GM19438 (cell line): ENCODE results near the gene SLC25A11.

Source experiments
- ATAC-seq: cut with Tn5 transposase; IDR thresholded peaks from one replicate; pipeline ENCODE4 v1.9.1; 2021; ENCODE audit warnings: low read depth; ENCODE audit not compliant: unreplicated experiment

SLC25A11 gene

GRCh38 chr17:4966844-4967538 is 27.1 kb upstream of the SLC25A11 start:
- ATAC-seq: peak; percentile 82

- no peak for ATAC-seq
These were observed 25.6 kb upstream of the SLC25A11 start for GRCh38 chr17:4965311-4965986.

DNA sequence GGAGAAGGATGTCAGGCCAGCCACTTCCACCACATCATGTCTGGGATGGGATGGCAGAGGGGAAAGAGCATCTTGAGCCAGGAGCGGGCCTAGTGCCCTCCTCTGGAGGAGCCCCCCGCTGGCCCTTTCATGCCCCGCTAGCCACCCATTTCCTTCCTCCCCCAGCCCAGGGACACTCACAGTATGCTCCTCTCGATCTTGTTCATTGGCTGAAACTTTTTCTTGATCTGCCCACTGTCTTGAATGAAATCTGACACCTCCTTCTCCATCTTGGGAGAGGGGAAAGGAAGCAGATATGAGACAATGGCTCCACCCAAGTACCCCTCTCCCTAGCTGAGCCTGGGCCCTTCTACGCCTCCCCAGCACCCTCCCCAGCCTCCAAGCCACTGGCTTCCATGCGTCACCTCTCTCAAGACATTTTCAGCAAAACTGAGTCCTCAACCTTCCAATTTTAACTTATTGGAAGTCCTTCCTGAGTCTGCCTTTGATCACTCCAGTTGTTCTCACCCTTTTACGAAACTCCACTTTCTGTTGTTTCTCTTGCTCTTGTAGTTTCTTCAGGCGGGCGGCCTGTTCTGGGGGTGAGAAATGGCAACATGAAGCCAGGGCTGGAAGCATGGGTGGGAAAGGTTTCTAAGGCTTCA is 20.6 kb upstream of the SLC25A11 start:
- no peak for ATAC-seq

DNA sequence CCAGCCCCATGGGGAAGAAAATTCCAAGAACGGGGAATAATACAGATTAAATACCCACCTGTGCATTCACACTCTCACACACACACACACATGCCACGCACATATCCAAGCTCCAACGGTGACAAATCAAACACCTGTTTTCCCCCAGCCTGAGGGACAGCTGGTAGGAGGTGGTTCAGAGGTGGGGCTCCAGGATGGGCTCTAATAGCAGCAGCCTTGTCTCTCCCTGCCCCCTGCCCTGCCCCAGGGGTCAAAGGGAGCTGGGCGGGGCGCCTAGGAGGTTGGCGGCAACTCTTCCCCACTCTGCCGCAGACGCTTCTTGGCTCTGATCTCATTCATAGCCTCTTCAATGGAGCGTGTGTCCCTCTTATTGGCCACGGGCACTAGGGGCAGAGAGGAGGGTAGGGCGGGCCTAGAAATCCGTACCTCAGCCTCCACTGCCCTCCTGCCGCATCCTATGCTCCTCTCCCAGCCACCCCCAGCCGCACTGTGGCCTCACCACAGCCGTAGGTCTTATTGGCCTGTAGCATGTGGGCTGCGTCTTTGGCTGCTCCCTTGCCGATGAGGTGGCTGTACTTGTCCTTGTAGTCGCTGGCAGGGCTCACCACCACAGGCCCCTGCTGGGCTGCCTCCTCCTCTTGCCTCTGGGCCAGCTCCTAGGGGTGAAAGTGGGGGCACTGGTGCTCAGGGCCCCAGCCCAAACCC is 19.6 kb upstream of the SLC25A11 start:
- ATAC-seq: no peak

DNA sequence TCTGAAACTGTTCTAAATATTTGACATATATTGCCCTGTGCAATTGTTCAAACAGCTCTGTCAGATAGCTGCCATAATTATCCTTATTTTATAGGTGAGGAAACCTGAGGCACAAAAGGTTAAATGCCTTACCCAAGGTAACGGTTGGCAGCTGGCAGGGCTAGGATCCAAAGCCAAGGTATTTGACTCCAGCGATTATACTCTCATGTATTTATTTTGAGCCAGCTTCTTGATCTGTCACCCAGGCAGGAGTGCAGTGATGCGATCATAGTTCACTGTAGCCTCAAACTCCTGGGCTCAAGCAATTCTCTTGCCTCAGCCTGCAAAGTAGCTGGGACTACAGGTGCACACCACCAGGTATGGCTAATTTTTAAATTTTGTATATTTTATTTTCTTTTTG is 18.3 kb upstream of the SLC25A11 start:
- ATAC-seq: no peak

GRCh38 chr17:4956493-4957061 is 16.7 kb upstream of the SLC25A11 start:
- no peak for ATAC-seq

DNA sequence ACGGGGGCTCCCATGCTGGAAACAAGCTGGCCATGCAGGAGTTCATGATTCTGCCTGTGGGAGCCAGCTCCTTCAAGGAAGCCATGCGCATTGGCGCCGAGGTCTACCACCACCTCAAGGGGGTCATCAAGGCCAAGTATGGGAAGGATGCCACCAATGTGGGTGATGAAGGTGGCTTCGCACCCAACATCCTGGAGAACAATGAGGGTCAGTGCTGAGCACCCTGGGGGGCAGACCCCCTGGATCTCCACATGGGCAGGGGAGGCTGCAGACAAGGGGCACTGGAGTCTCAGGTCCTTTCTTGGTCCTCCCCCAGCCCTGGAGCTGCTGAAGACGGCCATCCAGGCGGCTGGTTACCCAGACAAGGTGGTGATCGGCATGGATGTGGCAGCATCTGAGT is 15.2 kb upstream of the SLC25A11 start:
- ATAC-seq: no peak

DNA sequence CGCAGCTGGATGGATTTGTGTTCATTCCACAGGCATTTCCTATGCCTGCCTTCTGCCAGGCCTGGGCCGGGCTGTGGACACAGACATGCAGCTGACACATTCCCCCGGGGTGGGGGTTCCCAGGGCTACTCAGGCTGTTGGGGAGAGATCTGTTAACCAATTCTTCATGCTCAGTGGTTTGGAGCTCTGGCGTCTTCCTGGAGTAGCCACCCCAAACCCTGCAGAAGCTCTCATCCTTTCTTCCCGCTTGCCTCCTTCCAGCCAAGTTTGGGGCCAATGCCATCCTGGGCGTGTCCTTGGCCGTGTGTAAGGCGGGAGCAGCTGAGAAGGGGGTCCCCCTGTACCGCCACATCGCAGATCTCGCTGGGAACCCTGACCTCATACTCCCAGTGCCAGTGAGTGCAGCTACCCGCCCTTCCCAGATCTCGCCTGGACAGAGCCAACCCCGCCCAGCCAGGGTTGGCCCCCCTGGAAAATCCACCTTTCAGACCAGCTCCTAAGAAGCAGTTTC is 13.7 kb upstream of the SLC25A11 start:
- ATAC-seq: no peak

DNA sequence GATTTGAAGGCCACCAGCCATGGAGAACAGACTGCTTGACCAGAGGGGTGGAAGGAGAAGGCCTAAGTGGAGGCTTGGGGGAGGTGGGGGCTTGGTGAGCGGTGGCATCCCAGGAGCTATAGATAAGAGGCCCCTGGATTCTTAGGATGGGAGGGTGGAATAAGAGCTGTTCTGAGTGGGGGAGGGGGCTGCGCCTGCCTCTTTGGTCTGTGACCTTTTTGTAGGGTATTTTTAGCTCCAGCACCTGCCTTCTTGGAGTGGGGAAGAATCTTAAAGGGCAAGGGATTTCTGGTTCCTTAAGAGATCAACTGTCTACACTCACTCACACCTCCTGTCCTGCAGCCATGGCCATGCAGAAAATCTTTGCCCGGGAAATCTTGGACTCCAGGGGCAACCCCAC is 11.6 kb upstream of the SLC25A11 start:
- ATAC-seq: no peak

DNA sequence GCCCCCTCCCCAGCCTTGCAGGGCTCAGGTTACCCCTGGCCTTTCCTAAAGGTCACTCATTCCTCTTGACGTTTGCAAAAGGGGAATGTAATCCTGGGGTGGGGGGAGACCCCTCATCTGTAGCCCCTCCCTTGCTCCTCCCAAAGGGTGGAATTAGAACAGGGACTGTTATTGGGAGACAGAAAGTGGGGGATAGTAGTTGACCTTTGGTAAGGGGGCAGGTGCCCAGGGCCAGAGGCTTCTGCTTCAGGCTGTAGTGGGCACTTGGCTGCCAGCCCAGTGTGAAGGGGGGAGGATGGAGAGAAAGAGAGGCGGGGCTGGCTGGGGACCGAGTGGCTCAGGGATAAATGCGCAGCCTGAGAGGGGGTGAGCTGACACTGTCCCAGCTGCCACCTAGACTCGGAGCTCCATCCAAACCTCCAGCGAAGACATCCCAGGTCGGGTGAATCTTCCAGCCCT is 10.9 kb upstream of the SLC25A11 start, which contains the start of gene ENO3:
TSS of gene ENO3 (plus strand) at position 374 of the 459 bp plus-strand sequence. CDS start 711 bp downstream, outside the sequence.
- no peak for ATAC-seq

- ATAC-seq: no peak
These were observed 10.4 kb upstream of the SLC25A11 start for GRCh38 chr17:4950075-4950745.

DNA sequence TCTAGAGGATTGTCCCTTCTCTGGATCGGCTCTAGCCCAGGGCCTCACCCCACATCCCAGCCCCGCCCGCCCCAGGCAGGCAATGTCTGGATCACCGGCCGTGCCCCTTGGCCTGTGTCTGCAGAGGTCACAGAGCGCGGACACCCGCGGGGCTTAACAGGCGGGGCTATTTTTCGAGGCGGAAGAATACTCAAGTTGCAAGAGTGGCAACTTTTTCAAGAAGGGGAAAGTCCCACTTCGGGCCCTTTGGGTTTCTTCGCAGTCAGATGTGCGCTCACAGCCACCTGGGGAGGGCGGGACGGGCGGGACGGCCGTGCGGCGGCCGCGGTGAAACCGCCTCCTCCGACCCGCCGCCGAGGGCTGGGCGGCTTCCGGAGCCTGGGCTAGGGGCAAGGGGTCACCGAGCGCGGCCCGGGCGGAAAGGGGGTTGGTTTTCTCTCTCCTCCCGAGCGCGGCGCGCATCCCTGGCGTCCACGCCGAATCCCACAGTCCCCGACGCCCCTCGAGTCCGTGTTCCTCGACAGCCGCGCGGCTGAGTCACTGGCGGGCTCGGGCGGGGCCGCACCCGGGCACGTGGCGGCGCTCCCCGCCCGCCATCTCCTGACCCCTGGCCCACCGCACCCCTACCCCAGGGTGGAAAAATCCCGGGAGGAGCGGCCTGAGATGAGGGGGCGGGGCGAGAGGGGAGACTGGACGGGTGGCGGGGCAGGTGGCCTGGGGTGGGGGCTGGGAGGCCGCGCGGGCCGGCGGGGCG is 9.7 kb upstream of the SLC25A11 start:
- ATAC-seq: peak; percentile 27

DNA sequence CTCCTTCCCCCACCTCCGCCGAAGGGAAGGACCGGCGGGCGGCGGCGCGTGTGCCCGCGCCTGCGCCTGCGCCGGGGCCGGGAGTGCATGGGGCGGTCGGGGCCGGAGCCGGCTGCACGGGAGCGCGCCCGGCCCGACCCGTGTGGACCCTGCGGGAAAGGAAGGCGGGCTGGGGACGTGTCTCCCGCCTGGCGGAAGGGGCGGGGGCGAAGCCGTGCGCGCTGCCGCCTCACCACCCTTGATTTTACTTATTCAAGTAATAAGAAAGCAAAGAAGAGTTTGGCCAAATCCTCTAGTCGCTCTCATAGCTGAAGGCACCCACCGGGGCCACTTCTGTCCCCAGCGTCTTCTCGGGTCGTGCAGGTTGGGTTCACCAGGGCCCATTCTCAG is 9.1 kb upstream of the SLC25A11 start:
- peak; percentile 35 for ATAC-seq

GRCh38 chr17:4948166-4948930 is 8.5 kb upstream of the SLC25A11 start, which contains the start of gene PFN1:
TSS of gene PFN1 (minus strand) at chr17:4948530. CDS start at chr17:4948394, 136 bp downstream.
- ATAC-seq: no peak

- no peak for ATAC-seq
These were observed 7.7 kb upstream of the SLC25A11 start for GRCh38 chr17:4947411-4948165.

DNA sequence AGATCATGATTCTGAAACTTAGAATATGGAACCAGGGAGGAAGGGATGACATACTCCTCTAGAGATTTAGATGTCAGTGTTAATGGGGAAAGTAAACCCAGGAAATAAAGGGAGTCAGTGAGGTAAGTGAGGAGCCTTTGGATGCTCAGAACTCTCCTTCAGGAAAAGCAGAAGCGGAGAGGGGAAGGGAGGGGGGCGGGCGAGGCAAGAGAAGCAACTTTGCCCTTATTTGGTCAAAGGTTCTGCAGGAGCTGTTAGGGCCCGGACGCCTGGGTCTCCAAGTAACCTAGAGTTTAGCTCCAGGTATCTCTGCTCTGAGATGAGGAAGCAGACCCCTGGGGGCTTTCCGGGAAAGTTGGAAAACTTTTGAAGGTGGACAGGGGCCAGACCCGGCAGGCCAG is 7.2 kb upstream of the SLC25A11 start:
- no peak for ATAC-seq

DNA sequence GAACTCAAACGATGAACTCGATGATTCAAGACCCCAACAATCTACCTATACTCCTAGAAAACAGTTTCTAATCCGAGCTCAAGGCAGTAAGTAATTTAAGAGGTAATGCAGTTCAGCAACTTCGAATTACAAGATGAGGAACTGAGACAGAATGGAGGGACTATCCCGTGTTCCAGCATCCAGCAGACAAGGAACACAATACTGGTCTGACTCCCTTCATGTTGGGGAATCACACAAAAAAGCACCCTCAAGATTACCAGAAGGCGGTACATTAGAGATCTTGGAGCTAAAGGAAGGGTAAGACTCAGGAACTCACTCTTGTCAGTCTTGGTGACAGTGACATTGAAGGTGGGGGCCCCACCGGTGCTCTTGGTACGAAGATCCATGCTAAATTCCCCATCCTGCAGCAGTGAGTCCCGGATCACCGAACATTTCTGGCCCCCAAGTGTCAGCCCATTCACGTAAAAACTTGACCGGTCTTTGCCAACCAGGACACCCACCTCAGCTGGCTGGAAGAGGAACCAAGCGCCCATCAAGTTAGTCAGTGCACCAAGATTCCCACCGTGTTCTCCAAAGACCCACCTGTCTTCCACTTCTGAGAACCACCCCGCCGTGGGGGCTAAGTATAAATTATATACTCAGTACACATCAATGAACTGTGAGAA is 6.6 kb upstream of the SLC25A11 start:
- ATAC-seq: no peak
